ENCODE data around the gene CEP131. TPM values are rescaled to one million over a fixed set of nuclear protein-coding genes. Genes with fewer than 3 reads are reported as not detected.

Gene CEP131
- polyA plus RNA-seq, 2 of the 4 experiments (the other 2 are of a cell fraction), result 3.3 to 11.5 TPM

- peak; percentile 15 to 36; a peak in 2 of 6 replicates for ATAC-seq
- Histone ChIP-seq H3K4me2 (no peak overlapping the region), H3K27ac (no peak overlapping the region), H3K4me1 (no peaks in the 10 kb centered on the region), H3K9me3 (no peaks in the 10 kb centered on the region), H3K4me3 (no peak overlapping the region)
- POLR2A ChIA-PET, result no interaction called here
- FAIRE-seq, result no peak
- no peak for DNase-seq (ENCODE audit: low read depth in 1 of 2, low spot score in 1 of 2)
- WGBS (ENCODE audit: missing lambda C conversion rate), result 94% methylated on average over 12 of the region's 12 CpGs
- no peak for TF ChIP-seq EHF (CRISPR knock-in tag; IDR thresholded peaks at IDR 0.05)
- CTCF ChIA-PET, result interaction anchor here (0.7 to 3.1 kb wide), 6 partner anchors 13 to 330 kb away, joined by 3 to 13 read pairs (median 4); no protein-coding TSS in a partner anchor
These were observed 48.5 kb upstream of the CEP131 start for GRCh38 chr17:81271226-81271625.

GRCh38 chr17:81270279-81270678, 47.5 kb upstream of the CEP131 start:
- FAIRE-seq (no peak), ATAC-seq (no peak), DNase-seq (ENCODE audit: low read depth in 1 of 2, low spot score in 1 of 2) (no peak)
- H3K4me1 ChIP-seq, result no peaks in the 10 kb centered on the region
- no peak for TF ChIP-seq HDAC2 (IDR thresholded peaks at IDR 0.05)
- TF ChIP-seq NR3C1 (IDR thresholded peaks at IDR 0.05), result no peak
- no peak for TF ChIP-seq CEBPB (IDR thresholded peaks at IDR 0.05)
- TF ChIP-seq MAFK (IDR thresholded peaks at IDR 0.05; ENCODE audit: partially characterized antibody), result no peak
- TF ChIP-seq ZNF302 (CRISPR knock-in tag; IDR thresholded peaks at IDR 0.05), result no peak
- TF ChIP-seq PHF8 (IDR thresholded peaks at IDR 0.05; ENCODE audit: borderline replicate concordance, low read depth), result no peak
- TF ChIP-seq HMGXB4 (CRISPR knock-in tag; IDR thresholded peaks at IDR 0.05; ENCODE audit: borderline replicate concordance), result no peak
- TF ChIP-seq POLR2A (IDR thresholded peaks at IDR 0.05; ENCODE audit: low read length), result no peak
- TF ChIP-seq BHLHE40 (IDR thresholded peaks at IDR 0.05; ENCODE audit: low read depth, low read length), result no peak
- no peak for TF ChIP-seq KDM1A (IDR thresholded peaks at IDR 0.05; ENCODE audit: low read depth)
- no peak for TF ChIP-seq GATA3 (IDR thresholded peaks at IDR 0.05; ENCODE audit: borderline replicate concordance)
- no peak for TF ChIP-seq NPAS2 (CRISPR knock-in tag; IDR thresholded peaks at IDR 0.05; ENCODE audit: borderline replicate concordance)
- no peak for TF ChIP-seq CHD2 (IDR thresholded peaks at IDR 0.05; ENCODE audit: low read length, partially characterized antibody)
- H3K9me3 ChIP-seq, result no peaks in the 10 kb centered on the region
- 92% methylated on average over 18 of the region's 18 CpGs for WGBS (ENCODE audit: missing lambda C conversion rate)
- no peak overlapping the region for H3K4me2 ChIP-seq
- POLR2A ChIA-PET, result no interaction called here
- no peak overlapping the region for H3K27ac ChIP-seq
- no peak overlapping the region for H3K4me3 ChIP-seq
- CTCF ChIA-PET, result interaction anchor here (0.8 to 3.1 kb wide), 8 partner anchors 10 to 331 kb away, joined by 4 to 13 read pairs (median 6); no protein-coding TSS in a partner anchor

GRCh38 chr17:81267390-81268067, 44.8 kb upstream of the CEP131 start:
- FAIRE-seq (no peak), ATAC-seq (no peak), DNase-seq (ENCODE audit: low read depth in 1 of 2, low spot score in 1 of 2) (no peak)
- no peaks in the 10 kb centered on the region for H3K9me3 ChIP-seq
- ChIA-PET POLR2A (no interaction called here), CTCF (interaction anchor here (0.7 to 2.8 kb wide), 5 partner anchors 15 to 217 kb away, joined by 3 to 12 read pairs (median 4); no protein-coding TSS in a partner anchor)
- WGBS (ENCODE audit: missing lambda C conversion rate), result 93% methylated on average over 6 of the region's 6 CpGs
- H3K4me2 ChIP-seq, result no peak overlapping the region
- H3K27ac ChIP-seq, result no peak overlapping the region
- H3K4me1 ChIP-seq, result no peaks in the 10 kb centered on the region
- H3K4me3 ChIP-seq, result no peak overlapping the region
- TF ChIP-seq POLR2A (IDR thresholded peaks at IDR 0.05; ENCODE audit: low read length) (no peak), POLR2AphosphoS2 (conservative IDR thresholded peaks at IDR 0.05; ENCODE audit: low read length) (no peak)

- ChIA-PET POLR2A (no interaction called here), CTCF (interaction anchor here (0.5 to 14.3 kb wide), 4 partner anchors 11 to 232 kb away, joined by 3 to 184 read pairs (median 8); no protein-coding TSS in a partner anchor)
- Histone ChIP-seq H3K27ac (no peak overlapping the region), H3K9me3 (no peaks in the 10 kb centered on the region), H3K4me1 (no peaks in the 10 kb centered on the region), H3K4me2 (no peak overlapping the region), H3K4me3 (no peak overlapping the region)
- no peak for ATAC-seq
- 98% methylated on average over 19 of the region's 22 CpGs for WGBS (ENCODE audit: missing lambda C conversion rate)
- TF ChIP-seq ZC3H11A (IDR thresholded peaks at IDR 0.05) (no peak), ATOH8 (CRISPR knock-in tag; IDR thresholded peaks at IDR 0.05; ENCODE audit: low read depth) (no peak), RFX5 (IDR thresholded peaks at IDR 0.05) (no peak), MAZ (IDR thresholded peaks at IDR 0.05; ENCODE audit: borderline replicate concordance, low read depth, low read length) (no peak), BHLHE40 (IDR thresholded peaks at IDR 0.05; ENCODE audit: low read depth, low read length) (no peak), TFCP2L1 (CRISPR knock-in tag; IDR thresholded peaks at IDR 0.05) (no peak), ZNF302 (CRISPR knock-in tag; IDR thresholded peaks at IDR 0.05) (no peak), USF2 (IDR thresholded peaks at IDR 0.05) (no peak), JUN (IDR thresholded peaks at IDR 0.05) (no peak), HOXA7 (CRISPR knock-in tag; IDR thresholded peaks at IDR 0.05) (no peak), CEBPB (IDR thresholded peaks at IDR 0.05) (no peak), JUNB (IDR thresholded peaks at IDR 0.05) (no peak), CTCF (IDR thresholded peaks at IDR 0.05) (no peak), EHMT2 (IDR thresholded peaks at IDR 0.05; ENCODE audit: low read depth) (no peak), NR3C1 (IDR thresholded peaks at IDR 0.05) (no peak), ZFP36 (IDR thresholded peaks at IDR 0.05; ENCODE audit: borderline replicate concordance, partially characterized antibody) (no peak)
- FAIRE-seq, result no peak
- DNase-seq (ENCODE audit: low read depth in 1 of 2, low spot score in 1 of 2), result no peak
These were observed 42.8 kb upstream of the CEP131 start for GRCh38 chr17:81265576-81265975.

Data from A549 (cell line).